HG03175 (cell line): ENCODE results near the gene ZNF219.

Experiments used
- ATAC-seq: cut with Tn5 transposase; IDR thresholded peaks from one replicate; pipeline ENCODE4 v1.9.1; 2021; ENCODE audit warnings: mild to moderate bottlenecking, moderate library complexity; ENCODE audit not compliant: unreplicated experiment

The ZNF219 gene

DNA sequence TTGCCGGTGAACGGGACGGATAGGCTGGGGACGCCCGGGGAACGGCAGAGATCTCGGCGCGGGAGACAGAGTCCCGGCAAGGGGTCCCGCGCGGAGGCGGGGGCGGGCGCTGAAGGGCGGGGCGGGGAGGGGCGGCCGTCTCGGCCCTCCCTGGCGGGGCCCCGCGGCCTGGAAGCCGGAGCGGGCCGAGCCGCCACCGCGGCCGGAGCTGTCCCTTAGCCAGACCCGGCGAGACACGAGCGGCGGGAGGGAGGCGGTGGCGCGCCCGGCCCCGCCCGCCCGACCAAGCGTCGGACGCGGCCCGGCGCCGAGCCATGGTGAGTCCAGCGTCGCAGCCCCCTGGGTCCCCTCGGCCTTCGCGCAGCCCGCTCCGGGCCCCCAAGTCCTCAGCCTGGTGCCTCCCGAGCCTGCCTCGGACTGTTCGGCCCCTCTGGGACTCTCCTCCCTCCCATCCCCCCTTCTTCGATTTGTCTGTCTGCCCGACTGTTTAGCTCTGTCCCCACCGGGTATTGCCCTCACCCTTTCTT, 28.3 kb downstream of the ZNF219 start, which contains the start of gene ARHGEF40:
ARHGEF40 (plus strand) TSS at position 222 of the 527 bp plus-strand sequence; CDS start at position 315, 93 bp downstream.
- ATAC-seq, result no peak

DNA sequence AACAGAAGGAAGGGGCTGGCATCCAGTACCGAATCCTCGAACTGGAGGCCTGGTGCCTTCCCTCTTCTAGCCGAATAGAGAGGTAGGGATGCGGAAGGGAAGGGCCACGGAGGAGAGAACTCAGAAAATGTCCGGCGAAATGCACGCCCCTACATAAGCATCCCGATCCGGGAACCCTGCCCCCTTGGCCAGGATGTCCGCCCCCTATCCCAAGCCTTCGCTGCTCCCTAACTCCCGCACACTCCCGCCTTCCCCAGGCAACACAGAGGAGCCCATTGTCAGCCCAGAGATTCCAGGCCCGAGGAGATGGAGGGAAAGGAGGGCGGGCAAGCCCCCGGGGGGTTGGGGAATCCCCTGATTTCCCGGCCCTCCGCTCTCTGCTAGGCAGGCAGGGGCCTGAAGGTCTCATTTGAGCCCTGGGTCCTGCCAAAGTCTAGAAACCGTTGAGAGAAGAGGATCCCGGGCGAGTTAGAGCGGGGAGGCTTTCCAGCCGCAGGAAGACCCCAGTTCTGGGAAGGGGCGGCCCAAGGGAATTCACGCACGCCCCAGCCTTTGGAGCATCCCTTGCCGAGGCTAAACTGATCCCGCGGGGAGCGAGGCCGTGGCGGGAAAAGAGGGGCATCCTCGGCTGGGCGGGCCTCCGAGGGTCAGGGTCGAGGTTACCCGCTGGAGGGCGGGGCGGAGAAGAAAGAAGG, 28.9 kb downstream of the ZNF219 start:
- no peak for ATAC-seq

DNA sequence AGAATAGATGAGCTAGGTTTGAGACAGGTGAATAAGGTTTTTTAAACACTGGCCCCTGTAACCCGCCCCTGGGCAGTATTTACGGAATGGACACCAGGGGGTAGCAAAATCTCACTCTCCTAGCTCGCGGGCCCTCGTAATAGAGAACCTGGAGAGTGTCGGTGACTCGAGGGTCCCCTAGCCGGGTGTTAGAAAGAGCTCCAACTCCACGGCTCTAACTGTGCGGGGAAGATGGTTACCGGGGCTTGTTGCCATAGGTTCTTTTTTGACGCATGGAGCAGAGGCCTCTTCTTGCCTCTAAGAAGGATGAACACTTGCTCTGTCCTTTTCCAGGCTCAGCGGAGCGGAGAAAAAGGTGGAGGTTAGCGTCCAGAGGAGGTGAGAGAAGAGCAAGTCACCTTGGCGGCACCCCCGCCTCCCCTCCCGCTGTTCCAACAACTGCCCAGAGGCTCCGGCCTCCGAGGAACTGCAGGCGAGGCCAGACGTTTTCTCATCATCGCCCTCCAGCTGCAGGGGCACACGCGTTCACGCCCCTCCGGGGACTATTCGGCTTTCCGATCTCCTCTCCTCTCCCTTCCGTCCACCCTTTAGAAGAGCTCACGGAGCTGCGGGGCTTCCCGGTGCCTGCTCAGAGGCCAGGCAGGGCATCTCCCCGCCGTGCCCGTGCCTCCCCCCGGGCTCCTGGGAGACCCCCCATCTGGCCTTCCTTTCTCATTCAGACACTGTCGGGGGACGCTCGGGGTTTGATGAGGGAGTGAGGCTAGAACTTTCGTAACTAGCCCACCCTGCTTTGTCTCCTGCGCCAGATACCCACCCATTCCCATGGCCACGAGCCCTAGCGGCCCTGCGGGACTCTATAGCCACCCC, 29.7 kb downstream of the ZNF219 start:
- no peak for ATAC-seq

DNA sequence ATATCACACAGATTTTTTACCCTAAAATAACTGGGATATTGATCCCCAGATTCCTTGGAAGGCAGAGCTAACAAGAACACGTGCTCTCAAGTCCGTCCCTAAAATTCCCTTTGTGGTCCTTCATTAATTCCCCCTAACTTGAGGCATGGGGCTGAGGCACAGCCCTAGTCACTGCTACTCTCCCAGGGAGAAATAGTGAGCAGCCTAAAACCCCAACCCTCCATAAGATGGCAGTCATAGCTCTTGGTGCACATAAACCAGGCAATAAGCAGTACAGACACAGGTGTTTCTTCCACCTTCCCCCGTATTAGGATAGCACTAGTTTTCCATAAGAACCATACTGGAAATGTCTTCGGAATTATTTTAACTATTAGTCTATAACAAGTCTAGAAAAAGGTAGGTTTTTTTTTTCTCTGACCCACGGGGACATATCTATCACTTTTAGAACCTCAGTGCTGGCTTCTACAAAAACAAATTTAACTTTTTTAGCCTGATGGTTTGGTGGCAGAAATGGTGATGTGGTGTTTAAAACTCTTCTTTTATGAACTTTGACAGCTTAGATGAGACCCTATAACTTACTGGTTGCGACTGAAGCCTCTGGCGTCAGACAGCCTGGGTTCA, 31.5 kb downstream of the ZNF219 start:
- ATAC-seq, result no peak

DNA sequence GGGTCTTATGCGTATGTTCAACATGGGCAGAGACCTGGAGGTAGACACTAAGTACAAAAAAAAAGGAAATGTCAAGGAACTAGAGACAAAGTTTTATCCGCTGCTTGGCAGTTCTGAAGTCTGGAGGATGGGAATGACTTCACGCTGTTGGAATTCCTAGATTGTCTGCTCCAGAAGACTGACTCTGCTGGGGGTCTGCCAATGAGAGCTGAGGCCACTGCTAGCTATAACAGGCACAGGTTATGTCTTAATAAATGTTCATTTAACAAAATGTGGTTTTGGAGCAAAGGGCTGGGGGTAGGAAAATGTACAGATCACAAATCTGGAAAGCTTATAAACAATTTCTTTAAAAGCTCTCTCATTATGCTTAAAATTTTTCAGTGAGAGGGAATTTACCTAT, 35.0 kb downstream of the ZNF219 start:
- ATAC-seq, result no peak

DNA sequence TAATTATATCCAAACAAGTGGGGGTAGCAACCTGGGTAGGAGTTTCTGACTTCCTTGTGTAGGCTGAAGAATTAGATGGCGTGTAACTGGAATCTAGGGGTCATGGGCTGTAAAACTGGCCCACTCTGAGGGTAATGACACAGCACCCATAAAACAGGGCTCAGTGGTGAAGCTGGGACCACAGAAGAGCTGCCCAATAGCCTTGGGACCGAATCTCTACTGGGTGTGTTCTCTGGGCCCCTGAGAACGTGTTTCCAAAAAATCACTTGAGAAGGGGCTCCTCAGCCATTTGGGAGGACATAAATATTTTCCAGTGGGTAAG, 37.1 kb downstream of the ZNF219 start:
- ATAC-seq, result no peak

DNA sequence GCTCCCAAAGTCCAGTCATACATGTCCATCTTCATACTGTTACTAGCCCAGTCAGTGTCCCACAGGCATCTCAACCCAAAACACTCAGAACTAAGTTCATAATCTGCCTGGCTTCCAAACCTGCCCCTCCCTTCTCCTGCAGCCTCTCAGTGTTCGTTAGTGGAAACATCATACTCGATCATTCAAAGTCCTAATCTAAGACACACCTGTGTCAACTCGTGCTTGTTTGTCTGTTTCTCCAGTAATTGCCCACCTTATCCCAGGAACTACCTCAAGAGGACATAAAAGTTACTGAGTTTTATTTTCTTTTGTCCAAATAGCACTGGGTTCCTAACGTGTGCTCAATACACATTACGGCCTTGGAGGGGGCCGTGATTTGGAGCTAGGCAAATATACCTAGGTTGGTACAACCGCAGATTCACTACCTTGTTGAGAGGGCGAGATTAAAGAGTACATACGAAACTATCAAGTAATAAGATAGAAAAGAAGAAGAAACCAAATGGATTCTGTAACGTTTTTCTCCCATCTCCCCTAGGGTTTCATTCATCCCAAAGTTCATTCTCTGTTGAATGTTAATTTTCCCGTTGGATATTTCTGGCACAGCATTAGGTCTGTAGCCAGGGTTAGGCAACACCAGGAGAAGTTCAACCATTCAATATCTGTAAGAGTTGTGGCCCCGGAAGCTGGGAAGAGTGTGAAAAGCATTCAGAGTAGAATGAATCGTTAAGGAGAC, 37.7 kb downstream of the ZNF219 start:
- ATAC-seq, result no peak

DNA sequence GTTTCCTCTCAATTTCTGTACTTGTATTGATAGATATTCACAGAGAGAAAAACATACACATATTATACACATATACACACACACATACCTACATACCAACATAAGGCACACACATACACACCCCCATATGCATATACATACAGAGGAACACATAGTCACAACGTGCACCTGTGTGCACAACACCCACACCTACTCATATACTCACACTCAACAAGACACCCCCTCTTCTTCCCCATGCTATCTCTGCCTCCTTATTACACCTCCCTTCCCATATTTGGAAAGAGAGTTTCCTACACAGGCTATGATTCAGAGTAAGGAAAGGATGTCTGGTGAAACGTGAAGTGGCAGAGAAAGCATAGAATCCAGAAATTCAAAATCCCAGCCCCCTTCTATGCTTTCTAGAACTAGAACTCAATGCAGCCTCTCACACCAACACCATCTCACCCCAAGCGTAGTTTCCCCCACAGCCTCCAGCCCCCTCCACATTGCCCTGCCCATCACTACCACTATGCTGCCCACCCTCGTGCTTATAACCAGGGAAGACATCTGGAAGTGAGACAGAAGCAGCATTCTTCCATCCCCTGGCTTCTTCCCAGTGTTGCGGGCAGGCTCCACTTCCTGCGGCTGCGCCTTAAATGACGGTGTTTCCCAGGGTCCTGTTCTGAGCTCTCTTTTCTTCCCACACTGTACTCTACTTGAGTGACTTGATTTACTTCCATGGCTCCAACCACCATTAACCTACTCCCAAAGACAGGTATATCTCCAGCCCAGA, 38.4 kb downstream of the ZNF219 start:
- ATAC-seq, result no peak

DNA sequence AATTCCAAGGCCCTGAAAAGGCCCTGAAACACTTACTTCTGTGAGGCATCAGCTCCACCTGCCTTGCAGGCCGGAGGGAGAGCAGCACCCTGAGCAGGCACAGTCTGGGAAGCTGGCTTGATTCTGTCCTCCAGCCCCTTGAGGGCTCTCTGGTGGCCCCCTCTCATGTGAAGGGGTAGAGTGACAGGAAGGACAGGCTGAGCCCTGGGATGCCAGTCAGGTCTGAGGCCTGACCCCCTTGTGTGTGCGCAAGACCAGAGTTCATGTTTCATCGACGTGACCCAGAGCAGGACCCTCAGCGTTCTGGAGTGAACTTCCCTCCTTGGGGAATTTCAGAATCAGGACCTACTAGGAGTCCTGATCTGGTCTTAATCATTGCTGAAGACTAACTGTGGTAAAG, 39.6 kb downstream of the ZNF219 start:
- no peak for ATAC-seq

DNA sequence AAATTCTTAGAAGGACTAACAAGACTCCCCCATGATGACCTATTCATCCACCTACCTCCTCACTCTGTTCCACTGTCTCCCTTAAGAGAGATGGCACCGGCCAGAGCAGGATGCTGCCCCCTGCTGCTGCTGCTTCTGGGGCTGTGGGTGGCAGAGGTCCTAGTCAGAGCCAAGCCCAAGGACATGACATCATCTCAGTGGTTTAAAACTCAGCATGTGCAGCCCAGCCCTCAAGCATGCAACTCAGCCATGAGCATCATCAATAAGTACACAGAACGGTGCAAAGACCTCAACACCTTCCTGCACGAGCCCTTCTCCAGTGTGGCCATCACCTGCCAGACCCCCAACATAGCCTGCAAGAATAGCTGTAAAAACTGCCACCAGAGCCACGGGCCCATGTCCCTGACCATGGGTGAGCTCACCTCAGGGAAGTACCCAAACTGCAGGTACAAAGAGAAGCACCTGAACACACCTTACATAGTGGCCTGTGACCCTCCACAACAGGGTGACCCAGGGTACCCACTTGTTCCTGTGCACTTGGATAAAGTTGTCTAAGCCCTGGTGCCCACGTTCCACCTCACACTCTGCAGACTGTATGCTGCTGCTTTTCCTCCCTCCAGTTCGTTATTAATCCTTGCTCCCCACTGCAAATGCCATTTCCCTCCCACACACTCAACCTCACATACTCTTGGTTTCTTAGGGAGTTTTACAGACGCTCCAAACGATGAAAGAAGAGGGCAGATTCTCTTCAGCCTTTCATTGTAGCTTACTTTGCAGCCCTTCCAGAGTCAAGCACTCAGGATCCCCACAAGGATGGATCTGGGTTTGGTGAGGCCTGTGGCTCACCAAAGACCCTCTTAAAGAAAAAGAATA, 40.4 kb downstream of the ZNF219 start, which contains the start of gene RNASE8:
RNASE8 (plus strand) TSS at position 20 of the 873 bp plus-strand sequence; CDS start at position 91, 71 bp downstream.
- ATAC-seq, result no peak

DNA sequence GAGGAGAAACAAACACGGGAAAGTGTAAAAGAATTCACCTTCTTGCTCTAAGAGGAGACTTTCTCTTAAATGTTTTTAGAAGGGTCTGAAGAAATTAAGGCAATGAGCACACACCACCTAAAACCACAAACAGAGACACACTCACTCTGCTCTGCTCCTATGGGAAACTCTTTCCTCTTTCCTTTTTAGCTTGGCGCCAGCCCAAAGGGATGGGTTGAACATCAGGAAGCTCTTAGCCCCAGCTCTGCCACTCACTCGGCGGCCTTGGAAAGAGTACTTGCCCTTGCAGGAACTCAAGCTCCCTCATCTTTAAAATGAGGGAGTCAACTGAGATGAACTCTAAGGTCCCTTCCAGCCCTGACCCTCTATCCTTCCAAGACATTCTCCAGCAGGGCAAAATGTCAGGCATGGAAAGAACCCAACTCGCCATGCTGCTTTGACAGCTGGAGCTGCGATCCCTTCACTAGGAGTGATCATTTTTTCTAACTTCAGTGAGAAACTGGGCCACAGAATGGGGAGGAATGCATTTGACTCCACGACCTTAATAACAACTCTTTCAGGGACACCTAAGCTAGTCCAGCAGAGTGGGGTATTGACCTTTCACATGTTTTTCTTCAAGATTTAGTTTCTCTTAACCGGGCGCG, 41.8 kb downstream of the ZNF219 start:
- no peak for ATAC-seq

DNA sequence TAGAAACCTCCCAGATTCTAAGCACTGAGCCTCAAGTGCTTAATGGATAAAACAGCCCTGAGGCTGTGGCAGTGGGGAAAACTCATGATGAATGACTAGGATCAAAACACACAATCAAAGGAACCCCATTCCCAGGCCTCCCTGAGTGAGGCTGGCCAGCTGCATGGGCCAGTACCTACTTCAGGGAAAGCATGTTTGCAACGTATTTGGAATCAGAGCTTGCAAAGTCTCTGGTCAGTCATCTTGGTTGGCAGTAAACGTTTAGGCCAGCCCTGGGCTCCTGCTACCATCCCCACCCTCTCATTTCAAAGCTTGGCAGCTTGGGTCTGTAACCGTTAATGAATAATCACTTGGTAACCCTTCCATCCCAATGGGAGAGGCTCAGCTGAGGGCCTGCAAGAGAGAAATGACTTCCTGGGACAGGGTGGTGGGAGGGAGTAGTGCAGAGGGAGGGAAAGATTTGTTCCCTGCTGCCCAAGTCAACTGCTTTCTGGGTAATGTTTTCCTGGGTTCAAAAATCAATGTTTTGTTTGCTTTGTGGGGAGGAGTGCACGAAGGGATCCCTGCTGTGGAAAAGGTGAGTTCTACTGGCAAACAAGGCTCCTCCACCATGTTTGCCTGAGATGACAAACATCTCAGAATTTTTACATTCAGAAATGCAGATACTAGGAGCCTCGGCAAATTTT, 42.9 kb downstream of the ZNF219 start:
- no peak for ATAC-seq

DNA sequence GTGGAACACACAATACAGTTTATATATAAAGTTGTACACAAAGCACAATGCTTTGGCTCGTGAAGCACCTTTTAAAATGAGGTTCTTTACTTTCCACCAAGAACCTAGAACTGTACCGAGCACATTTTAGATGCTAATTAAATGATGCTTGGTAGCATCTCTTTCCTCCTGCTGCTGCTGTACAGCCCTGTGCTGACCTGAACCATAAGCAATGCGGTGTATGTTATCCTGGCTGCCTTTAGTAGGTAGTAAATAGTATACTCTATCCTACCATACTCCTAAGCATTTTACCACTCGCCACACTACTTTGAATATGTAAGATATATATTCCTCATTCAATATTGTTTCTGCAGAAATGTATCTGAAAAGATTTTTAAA, 43.7 kb downstream of the ZNF219 start:
- no peak for ATAC-seq

DNA sequence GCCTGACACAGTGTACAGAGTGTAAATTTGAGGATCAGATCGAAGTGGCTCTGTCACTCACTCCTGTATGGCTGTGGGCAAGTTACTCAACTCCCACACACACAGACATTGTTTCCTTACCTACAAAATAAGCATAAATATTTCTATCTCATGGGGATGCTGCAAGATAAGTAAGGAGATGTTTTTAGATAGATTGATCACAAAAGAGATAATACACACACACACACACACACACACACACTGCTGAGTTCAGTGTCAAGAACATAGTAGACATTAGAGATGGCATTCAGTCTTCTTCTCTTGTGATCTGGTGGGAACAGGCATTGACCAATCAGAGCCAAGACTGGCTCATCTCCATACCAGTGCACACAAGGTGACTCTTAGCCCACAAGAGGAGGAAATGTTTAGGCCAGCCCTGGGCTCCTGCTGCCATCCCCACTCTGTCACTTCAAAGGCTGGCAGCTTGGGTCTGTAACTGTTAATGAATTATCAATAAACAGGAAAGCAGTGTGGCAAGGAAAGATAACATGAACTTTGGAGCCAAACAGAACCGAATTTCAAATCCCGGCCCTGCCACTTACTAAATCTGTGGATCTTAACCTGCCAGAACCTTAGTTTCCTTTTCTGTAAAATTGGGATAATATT, 44.2 kb downstream of the ZNF219 start:
- no peak for ATAC-seq

DNA sequence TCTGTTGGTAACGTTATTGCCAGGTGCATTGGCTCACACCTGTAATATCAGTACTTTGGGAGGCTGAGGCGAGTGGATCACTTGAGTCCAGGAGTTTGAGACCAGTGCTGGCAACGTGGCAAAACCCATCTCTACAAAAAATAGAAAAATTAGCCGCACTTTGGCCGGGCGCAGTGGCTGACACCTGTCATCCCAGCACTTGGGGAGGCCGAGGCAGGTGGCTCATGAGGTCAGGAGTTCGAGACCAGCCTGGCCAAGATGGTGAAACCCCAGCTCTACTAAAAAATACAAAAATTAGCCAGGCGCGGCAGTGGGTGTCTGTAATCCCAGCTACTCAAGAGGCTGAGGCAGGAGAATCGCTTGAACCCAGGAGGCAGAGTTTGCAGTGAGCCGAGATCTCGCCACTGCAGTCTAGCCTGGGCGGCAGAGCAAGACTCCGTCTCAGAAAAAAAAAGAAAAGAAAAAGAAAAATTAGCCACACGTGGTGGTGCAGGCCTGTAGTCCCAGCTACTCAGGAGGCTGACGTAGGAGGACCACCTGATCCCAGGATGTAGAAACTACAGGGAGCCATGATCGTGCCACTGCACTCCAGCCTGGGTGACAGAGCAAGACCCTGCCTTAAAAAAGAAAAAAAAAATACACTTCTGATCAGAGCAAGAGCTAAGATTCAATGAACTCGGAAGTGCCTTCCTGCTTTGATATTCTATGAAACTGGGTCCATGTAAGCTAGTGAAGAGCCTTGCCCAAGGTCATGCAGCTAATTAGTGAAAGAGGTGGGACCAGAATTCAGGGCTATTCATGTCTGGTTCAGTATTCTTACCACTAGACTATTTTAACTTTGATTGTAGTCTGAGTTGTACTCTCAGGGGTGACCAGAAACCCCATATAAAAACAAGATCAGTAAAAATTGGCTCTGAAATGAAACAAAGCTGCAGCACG, 45.0 kb downstream of the ZNF219 start:
- no peak for ATAC-seq

DNA sequence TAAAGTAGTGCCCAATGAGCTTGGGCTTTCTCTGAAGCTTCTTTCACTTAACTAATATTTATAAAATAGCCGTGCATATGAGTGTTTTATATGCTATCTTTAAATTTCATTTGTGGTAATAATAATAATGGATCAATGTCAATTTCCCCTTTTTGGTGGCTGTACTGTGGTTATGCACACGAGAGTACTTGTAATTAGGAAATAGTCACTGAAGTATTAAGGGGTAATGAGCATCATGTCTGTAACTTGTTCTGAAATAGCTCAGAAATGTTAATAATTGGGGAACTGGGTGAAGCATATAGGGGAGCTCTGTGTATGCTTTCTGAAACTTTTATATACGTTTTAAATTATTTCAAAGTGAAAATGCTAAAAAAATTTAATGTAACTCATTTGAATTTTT, 47.9 kb downstream of the ZNF219 start:
- no peak for ATAC-seq

DNA sequence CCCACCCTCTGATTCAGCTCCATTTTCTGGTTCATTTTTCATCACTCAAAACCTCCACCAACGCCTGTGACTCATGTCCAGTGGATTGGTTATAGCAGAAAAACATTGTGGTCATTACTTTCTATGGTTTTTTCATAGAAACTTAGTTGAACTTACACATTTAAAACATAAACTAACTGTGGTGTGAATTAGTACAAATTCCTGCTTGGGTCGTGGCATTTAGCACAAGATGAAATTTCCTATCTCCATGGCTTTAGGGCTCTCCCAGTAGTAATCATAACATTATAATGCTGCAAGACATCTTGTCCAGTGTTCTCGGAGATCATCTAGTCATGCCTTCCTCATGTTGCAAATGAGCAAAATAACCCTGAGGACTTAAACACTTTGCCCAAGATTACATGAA, 49.2 kb downstream of the ZNF219 start:
- no peak for ATAC-seq
